Measurements from ENCODE around the gene ANTXR2.

- TF ChIP-seq CTCF (IDR thresholded peaks at IDR 0.05) (no peak), POLR2A (IDR thresholded peaks at IDR 0.05) (no peak)
Observed at GRCh38 chr4:80043541-80043940, 29.5 kb downstream of the ANTXR2 start.

All from right lobe of liver (tissue), 4 donors.